Measurements from ENCODE around the gene C10orf143. TPM values are rescaled to one million over a fixed set of nuclear protein-coding genes. Genes with fewer than 3 reads are reported as not detected.

The C10orf143 gene
- 1 to 10 TPM; 2.6 to 7.1 (median 4.2) TPM for polyA plus RNA-seq

GRCh38 chr10:130110246-130111112 is at the start of gene C10orf143:
TSS of gene C10orf143 (minus strand) at chr10:130110830. CDS start at chr10:130110772, 58 bp downstream.
- H3K27ac ChIP-seq (ENCODE audit: low read depth, low read length), result peak within 1 kb of the TSS; percentile 88
- WGBS, 3 donors, result 0% methylated on average over 71 of the region's 71 CpGs

- H3K27ac ChIP-seq (ENCODE audit: low read depth, low read length), result no peak overlapping the region
- 83 to 86% (median 84%) methylated on average over 2 of the region's 2 CpGs for WGBS, 3 donors
Observed at GRCh38 chr10:130159192-130159794, 48.7 kb upstream of the C10orf143 start.

- 75 to 90% (median 87%) methylated on average over 4 of the region's 4 CpGs for WGBS, 3 donors
- H3K27ac ChIP-seq (ENCODE audit: low read depth, low read length), result no peak overlapping the region
Observed at GRCh38 chr10:130146042-130146441, 35.4 kb upstream of the C10orf143 start.

GRCh38 chr10:130141878-130142277 is 31.2 kb upstream of the C10orf143 start:
- WGBS, 3 donors, result 53 to 60% (median 59%) methylated on average over 2 of the region's 2 CpGs

GRCh38 chr10:130141460-130141859 is 30.8 kb upstream of the C10orf143 start:
- WGBS, 3 donors, result 48 to 68% (median 57%) methylated on average over 1 of the region's 1 CpG
- no peak overlapping the region for H3K27ac ChIP-seq (ENCODE audit: low read depth, low read length)

More at GRCh38 chr10:130141878-130142277, 31.2 kb upstream of the C10orf143 start:
- no peak overlapping the region for H3K27ac ChIP-seq (ENCODE audit: low read depth, low read length)

- no peak overlapping the region for H3K27ac ChIP-seq (ENCODE audit: low read depth, low read length)
Observed at GRCh38 chr10:130141038-130141437, 30.4 kb upstream of the C10orf143 start.

GRCh38 chr10:130140425-130140824 is 29.8 kb upstream of the C10orf143 start:
- WGBS, 3 donors, result 91 to 96% (median 94%) methylated on average over 1 of the region's 1 CpG
- no peak overlapping the region for H3K27ac ChIP-seq (ENCODE audit: low read depth, low read length)

More at GRCh38 chr10:130141038-130141437, 30.4 kb upstream of the C10orf143 start:
- 82 to 92% (median 90%) methylated on average over 4 of the region's 4 CpGs for WGBS, 3 donors

- 66 to 78% (median 76%) methylated on average over 3 of the region's 3 CpGs for WGBS, 3 donors
- no peak overlapping the region for H3K27ac ChIP-seq (ENCODE audit: low read depth, low read length)
Observed at GRCh38 chr10:130138479-130138866, 27.8 kb upstream of the C10orf143 start.

- 79 to 91% (median 91%) methylated on average over 28 of the region's 28 CpGs for WGBS, 3 donors
- H3K27ac ChIP-seq (ENCODE audit: low read depth, low read length), result no peak overlapping the region
Observed at GRCh38 chr10:130137659-130138478, 27.2 kb upstream of the C10orf143 start.

- WGBS, 3 donors, result 2 to 7% (median 7%) methylated on average over 10 of the region's 10 CpGs
- H3K27ac ChIP-seq (ENCODE audit: low read depth, low read length), result no peak overlapping the region
Observed at GRCh38 chr10:130137090-130137448, 26.4 kb upstream of the C10orf143 start.

GRCh38 chr10:130136226-130137089 is 25.8 kb upstream of the C10orf143 start, which contains the start of gene GLRX3:
TSS of gene GLRX3 (plus strand) at chr10:130136391. CDS start at chr10:130136421, 30 bp downstream.
- 0 to 1% (median 1%) methylated on average over 70 to 95 of the region's 96 CpGs for WGBS, 3 donors
- no peak within 1 kb of the TSS for H3K27ac ChIP-seq (ENCODE audit: low read depth, low read length)

GRCh38 chr10:130135676-130136225 is 25.1 kb upstream of the C10orf143 start:
- WGBS, 3 donors, result 17 to 23% (median 19%) methylated on average over 17 of the region's 17 CpGs
- H3K27ac ChIP-seq (ENCODE audit: low read depth, low read length), result no peak overlapping the region

- 19 to 45% (median 29%) methylated on average over 25 to 27 of the region's 27 CpGs for WGBS, 3 donors
- no peak overlapping the region for H3K27ac ChIP-seq (ENCODE audit: low read depth, low read length)
Observed at GRCh38 chr10:130128922-130129321, 18.3 kb upstream of the C10orf143 start.

- 34 to 44% (median 42%) methylated on average over 3 of the region's 3 CpGs for WGBS, 3 donors
- H3K27ac ChIP-seq (ENCODE audit: low read depth, low read length), result no peak overlapping the region
Observed at GRCh38 chr10:130128062-130128781, 17.6 kb upstream of the C10orf143 start.

- 8 to 20% (median 16%) methylated on average over 10 of the region's 10 CpGs for WGBS, 3 donors
- no peak overlapping the region for H3K27ac ChIP-seq (ENCODE audit: low read depth, low read length)
Observed at GRCh38 chr10:130127364-130128061, 16.9 kb upstream of the C10orf143 start.

- WGBS, 3 donors, result 53 to 69% (median 66%) methylated on average over 13 of the region's 13 CpGs
- H3K27ac ChIP-seq (ENCODE audit: low read depth, low read length), result no peak overlapping the region
Observed at GRCh38 chr10:130121486-130122079, 11.0 kb upstream of the C10orf143 start.

Measured in adipose tissue (tissue), 3 donors.